GM19025 (cell line): Measurements from ENCODE around the gene ARHGAP15.

Experiments used
- ATAC-seq: cut with Tn5 transposase; IDR thresholded peaks from one replicate; pipeline ENCODE4 v1.9.1; 2021; ENCODE audit warnings: mild to moderate bottlenecking, low read depth, moderate library complexity; ENCODE audit not compliant: unreplicated experiment

ARHGAP15 gene

GRCh38 chr2:143649226-143649740 is 520.1 kb downstream of the ARHGAP15 start:
- ATAC-seq = no peak

DNA sequence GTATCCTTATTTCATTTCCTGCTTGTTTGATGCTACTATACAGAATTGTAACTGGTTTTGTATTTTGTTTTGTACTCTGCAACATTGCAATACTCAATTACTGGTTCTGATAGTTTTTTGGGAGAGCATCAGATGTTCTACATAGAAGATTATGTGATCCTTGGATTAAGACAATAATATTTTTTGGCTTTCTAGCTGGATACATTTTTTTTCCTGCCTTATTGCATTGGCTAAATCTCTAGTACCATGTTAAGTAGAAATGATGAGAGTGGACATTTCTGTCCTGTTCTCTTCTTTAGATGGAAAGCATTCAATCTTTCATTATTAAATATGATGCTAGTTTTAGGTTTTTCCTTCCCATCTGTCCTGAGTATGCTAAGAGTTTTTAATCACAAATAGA is 523.5 kb downstream of the ARHGAP15 start:
- no peak for ATAC-seq

GRCh38 chr2:143668234-143668633 is 539.0 kb downstream of the ARHGAP15 start:
- no peak for ATAC-seq

DNA sequence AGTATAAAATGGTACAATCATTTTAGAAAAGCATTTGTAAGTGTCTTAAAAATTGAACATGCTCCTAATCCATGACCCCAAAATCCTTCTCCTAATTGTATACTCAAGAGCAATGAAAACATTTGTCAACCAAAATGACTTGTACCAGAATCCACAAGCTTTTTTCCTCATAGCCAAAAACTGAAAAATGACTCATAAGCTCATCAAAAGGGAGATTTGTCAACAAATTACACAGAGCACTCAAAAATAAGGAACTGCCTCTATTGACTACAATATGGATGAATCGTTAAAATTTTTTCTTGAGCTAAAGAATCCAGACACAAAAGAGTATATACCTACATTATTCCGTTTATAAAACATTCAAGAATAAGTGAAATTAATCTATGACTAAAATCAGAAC is 544.8 kb downstream of the ARHGAP15 start:
- no peak for ATAC-seq

DNA sequence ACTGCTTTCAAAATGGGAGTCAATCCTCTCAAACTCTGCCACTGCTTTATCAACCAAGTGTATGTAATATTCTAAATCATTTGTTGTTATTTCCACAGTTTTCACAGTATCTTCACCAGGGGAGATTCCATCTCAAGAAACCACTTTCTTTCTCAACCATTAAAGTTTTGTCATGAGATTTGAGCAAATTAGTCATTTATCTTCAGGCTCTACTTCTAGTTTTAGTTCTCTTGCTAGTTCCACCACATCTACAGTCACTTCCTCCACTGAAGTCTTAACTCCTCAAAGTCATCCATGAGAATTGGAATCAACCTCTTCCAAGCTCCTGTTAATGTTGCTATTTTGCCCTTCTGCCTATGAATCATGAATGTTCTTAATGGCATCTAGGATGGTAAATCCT is 545.8 kb downstream of the ARHGAP15 start:
- ATAC-seq = no peak

DNA sequence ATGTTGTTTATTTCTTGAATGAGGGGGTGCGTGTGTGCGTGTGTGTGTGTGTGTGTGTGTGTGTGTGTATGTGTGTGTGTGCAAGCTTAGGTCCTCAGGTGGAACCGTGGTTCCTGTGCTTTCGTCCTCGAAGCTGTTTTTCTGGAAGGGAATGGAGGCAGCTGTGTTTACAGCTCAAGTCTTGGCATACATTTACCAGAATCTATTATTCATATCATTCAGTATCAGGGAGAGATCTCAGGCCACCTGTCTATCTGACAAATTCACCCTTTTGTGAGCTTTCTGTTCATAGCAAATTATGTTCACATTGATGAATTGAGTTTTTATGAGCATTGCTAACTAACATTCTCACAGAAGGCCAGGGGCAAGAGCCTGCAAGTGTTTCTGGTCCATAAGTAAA is 550.4 kb downstream of the ARHGAP15 start:
- ATAC-seq = no peak

DNA sequence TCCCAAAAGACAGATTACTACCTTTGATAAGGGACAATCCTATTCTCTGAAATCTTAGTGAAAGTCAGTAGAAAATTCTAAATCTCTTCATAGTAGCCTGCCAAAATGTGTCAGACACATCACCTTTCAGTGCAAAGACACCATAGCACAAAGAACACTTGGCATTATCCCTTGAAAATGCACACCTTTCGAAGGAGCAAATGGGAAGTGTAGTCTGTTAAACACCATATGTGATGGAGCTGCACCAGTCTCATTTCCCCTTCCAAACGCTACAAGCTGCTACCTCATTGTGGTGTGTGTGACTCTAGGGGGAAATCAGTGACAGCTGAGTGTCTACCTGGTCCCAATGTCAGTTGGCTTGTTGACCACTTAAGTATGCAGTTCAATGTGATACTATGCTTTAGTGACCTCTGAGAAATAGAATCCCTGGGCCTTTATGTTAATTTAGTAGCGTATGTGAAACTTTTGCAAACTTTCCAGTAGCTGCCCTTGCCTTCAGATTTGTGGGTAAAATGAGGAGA is 551.7 kb downstream of the ARHGAP15 start:
- no peak for ATAC-seq

- ATAC-seq = no peak
These were observed 553.3 kb downstream of the ARHGAP15 start for GRCh38 chr2:143682436-143683055.

GRCh38 chr2:143683977-143684376 is 554.8 kb downstream of the ARHGAP15 start:
- no peak for ATAC-seq

GRCh38 chr2:143684551-143685320 is 555.5 kb downstream of the ARHGAP15 start:
- no peak for ATAC-seq

GRCh38 chr2:143685421-143686078 is 556.3 kb downstream of the ARHGAP15 start:
- ATAC-seq = no peak

- ATAC-seq = no peak
These were observed 557.5 kb downstream of the ARHGAP15 start for GRCh38 chr2:143686585-143687164.

DNA sequence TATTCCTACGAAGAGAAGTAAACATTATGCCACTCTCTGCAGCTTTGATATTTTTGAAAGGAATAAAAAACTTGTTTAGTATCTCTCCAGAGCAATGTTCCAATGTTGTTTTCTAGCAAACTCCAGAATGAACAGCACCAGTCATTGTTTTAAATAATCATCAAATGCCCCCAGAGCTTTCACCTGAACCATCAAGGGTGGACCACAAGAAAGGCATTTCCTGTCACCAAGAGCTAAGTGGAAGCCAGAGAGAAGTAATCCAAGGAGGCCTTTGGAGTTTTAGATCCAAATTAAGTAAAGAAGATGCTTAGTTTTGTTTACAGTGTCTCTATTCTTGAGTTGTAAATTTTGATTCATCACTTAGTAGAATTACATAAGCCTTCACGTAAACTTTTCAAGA is 559.0 kb downstream of the ARHGAP15 start:
- ATAC-seq = no peak

- no peak for ATAC-seq
These were observed 559.6 kb downstream of the ARHGAP15 start for GRCh38 chr2:143688815-143689214.

DNA sequence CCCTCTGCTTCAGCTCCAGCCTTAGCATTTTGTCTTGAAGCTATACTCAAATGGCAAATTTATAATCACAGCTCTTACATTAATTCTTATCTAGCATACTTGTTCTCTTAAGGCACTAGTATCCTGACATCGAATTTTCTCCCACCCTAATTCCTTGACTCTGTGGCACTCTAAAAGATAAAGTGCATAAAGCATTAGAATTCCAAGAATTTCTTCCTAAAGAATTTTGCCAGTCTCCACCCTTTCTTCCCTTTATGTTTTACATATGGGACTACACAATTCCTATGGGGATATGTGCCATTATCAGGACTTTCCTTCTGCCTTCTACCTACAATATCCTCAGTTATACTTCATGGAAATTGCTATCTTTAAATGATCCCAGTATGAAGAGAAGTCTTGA is 560.3 kb downstream of the ARHGAP15 start:
- ATAC-seq = no peak

DNA sequence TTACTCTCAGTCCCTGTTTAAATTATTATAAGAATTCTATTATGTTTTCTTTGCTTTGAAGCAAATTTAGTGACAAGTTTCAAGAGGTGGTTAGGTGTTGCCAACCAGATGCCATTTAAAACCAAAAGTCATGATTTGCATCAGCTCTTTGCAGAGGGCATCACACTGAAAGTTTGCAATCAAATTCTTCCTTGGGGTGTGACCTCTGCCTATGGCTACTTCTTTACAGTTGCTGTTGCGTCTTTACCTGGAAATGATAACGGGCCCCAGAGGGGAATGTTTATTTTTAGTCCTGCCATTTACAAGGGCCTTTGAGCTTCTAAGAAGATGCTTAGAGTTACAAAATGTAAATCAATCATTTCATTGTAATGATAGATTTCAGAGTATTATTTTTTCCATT is 561.0 kb downstream of the ARHGAP15 start:
- no peak for ATAC-seq

DNA sequence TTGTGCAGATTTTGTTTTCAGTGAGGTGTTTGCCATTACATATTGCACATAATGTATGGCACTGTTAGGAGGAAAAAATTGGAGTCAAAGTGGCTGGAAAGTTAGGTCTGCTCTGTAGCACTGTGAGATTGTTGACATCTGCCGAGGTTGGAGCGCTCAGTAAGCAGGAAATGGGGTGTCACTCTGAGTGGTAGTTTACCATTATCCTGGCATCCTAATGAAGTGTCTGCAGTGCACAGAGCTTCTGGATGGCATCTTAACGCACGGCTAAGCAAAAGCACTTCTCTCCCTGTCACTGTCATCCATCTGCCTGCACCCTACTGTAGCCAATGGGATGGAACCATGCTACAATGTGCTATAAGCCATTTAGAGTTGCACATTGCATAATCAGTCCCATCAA is 561.9 kb downstream of the ARHGAP15 start:
- no peak for ATAC-seq

GRCh38 chr2:143692162-143692561 is 562.9 kb downstream of the ARHGAP15 start:
- no peak for ATAC-seq

GRCh38 chr2:143692967-143693366 is 563.7 kb downstream of the ARHGAP15 start:
- no peak for ATAC-seq

DNA sequence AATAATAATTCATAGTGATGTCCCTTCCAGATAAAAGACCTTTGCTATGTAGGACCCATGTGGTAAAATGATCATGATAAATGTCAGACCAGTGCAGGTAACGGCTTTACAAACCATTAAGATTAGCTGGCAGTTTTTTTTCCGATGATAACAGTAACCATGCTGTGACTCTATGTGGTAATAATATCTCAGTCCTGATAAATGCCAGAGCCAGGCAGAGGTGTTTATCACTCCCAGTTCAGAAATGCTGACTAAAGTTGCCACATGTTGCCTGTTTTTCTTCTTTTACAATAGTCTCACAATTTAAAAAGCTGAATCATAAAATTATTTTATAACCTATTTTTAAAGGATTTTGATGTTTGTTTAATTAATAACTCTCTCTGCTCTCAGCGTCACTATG is 565.1 kb downstream of the ARHGAP15 start:
- ATAC-seq = no peak

- ATAC-seq = no peak
These were observed 567.4 kb downstream of the ARHGAP15 start for GRCh38 chr2:143696651-143697050.
